K562 (cell line): ENCODE results near the gene ALG8. TPM values are rescaled to one million over a fixed set of nuclear protein-coding genes. Genes with fewer than 3 reads are reported as not detected.
"Not testable (repeated sequence)": the region's sequence is repeated elsewhere in the genome, so short reads cannot be mapped to it uniquely, and the experiment has no call there.

Source experiments
- ATAC-seq: fragments of 200-7000 bp; cut with Tn5 transposase; 3 replicates; pipeline ENCODE4 v1.9.1; 2020; ENCODE audit warnings: moderate library complexity
- BruUV-seq: library from RNA; stranded (reverse); fragments of 400-500 nt; replicated peaks from 2 replicates; lab custom pipeline; 2021; lab: Mats Ljungman, UMichigan
- CTCF ChIA-PET: fragments of 300-600 bp; formaldehyde crosslinking; extraction: SDS; loops from one replicate; lab custom pipeline; 2021; ENCODE audit warnings: low intra/inter-chr PET ratio; lab: Yijun Ruan, JAX
- POLR2A ChIA-PET: fragments of 300-600, 350-650 bp; sonication (Branson Sonifier 250); formaldehyde crosslinking; extraction: SDS; loops from one replicate; lab custom pipeline; 2021; ENCODE audit warnings: antibody characterized with exemption, inconsistent platforms; lab: Yijun Ruan, JAX
- DNase-seq, 4 experiments: peaks; one replicate each; pipeline versions ENCODE4 v3.0.0 to v3.0.0-alpha.2; 2011 to 2018; ENCODE audit warnings: low spot score in 3 of 4, mixed read lengths in 3 of 4; ENCODE audit errors: extremely low read depth in 1 of 4
- FAIRE-seq: peaks from 2 replicates; lab custom pipeline; 2011; peaks lifted over from hg19 to GRCh38; lab: Jason Lieb, UNC
- H2AFZ ChIP-seq: 2 replicates; pipeline ENCODE4 v1.6.0; 2011; ENCODE audit warnings: low read depth, low read length, control low read depth, inconsistent platforms
- H3K27ac ChIP-seq: fragments of 200-600 bp; 3 replicates; pipeline ENCODE4 v1.8.0; 2011; ENCODE audit warnings: low read depth, mild to moderate bottlenecking, control low read depth, inconsistent platforms, low read length, moderate library complexity, mixed read lengths; ENCODE audit errors: extremely low read depth
- H3K27me3 ChIP-seq, 2 experiments: fragments of 300-600 bp in 1 of 2; 2 replicates in 1 of 2; 3 replicates in 1 of 2; pipeline versions ENCODE4 v1.6.0 to v1.8.0; 2011; ENCODE audit warnings: inconsistent platforms in 2 of 2, low read length in 2 of 2, mild to moderate bottlenecking in 1 of 2, mixed read lengths in 1 of 2, moderate library complexity in 1 of 2; ENCODE audit not compliant: control insufficient read depth in 2 of 2, insufficient read depth in 2 of 2
- H3K36me3 ChIP-seq: fragments of 300-600 bp; 3 replicates; pipeline ENCODE4 v1.8.0; 2011; ENCODE audit warnings: mild to moderate bottlenecking, low read length, inconsistent platforms; ENCODE audit not compliant: control insufficient read depth, insufficient read depth
- H3K4me1 ChIP-seq, 2 experiments: fragments of 200-600 bp in 1 of 2; replicated peaks in 1 of 2; 2 replicates in 1 of 2; 3 replicates in 1 of 2; pipeline versions ENCODE4 v1.5.1 to v1.8.0; 2011; ENCODE audit warnings: inconsistent platforms in 2 of 2, low read length in 2 of 2, mild to moderate bottlenecking in 1 of 2, mixed read lengths in 1 of 2, moderate library complexity in 1 of 2; ENCODE audit not compliant: control insufficient read depth in 2 of 2, insufficient read depth in 2 of 2
- H3K4me2 ChIP-seq: 2 replicates; pipeline ENCODE4 v1.6.1; 2011; ENCODE audit warnings: low read length, control low read depth, inconsistent platforms, mixed read lengths; ENCODE audit not compliant: insufficient read depth
- H3K4me3 ChIP-seq: fragments of 200-600 bp; sonication (generic), shearing (Covaris generic); 2 replicates; pipeline ENCODE4 v1.5.1; 2016; ENCODE audit warnings: control low read depth, inconsistent platforms
- H3K79me2 ChIP-seq: fragments of 200-600 bp; 3 replicates; pipeline ENCODE4 v1.8.0; 2011; ENCODE audit warnings: low read length, inconsistent platforms; ENCODE audit not compliant: control insufficient read depth, insufficient read depth
- H3K9ac ChIP-seq, 2 experiments: 2 replicates each; pipeline versions ENCODE4 v1.6.0 to v1.6.1; 2011; ENCODE audit warnings: low read depth in 2 of 2, low read length in 2 of 2, control low read depth in 1 of 2, inconsistent platforms in 1 of 2, mild to moderate bottlenecking in 1 of 2, mixed read lengths in 1 of 2; ENCODE audit not compliant: insufficient read depth in 1 of 2
- H3K9me1 ChIP-seq: one replicate; pipeline ENCODE4 v1.6.0; 2011; ENCODE audit warnings: inconsistent platforms, mild to moderate bottlenecking, low read length, moderate library complexity; ENCODE audit not compliant: control insufficient read depth, insufficient read depth
- H3K9me3 ChIP-seq: replicated peaks from 2 replicates; pipeline ENCODE4 v1.5.1; 2011; ENCODE audit warnings: low read depth, low read length, inconsistent platforms; ENCODE audit not compliant: control insufficient read depth, insufficient read depth
- H4K20me1 ChIP-seq: replicated peaks from 2 replicates; pipeline ENCODE4 v1.6.1; 2011; ENCODE audit warnings: low read length, inconsistent platforms, mixed read lengths; ENCODE audit not compliant: control insufficient read depth, insufficient read depth
- BCOR ChIP-seq: fragments of 450-650 bp; IDR thresholded peaks from 2 replicates; pipeline ENCODE4 v1.6.1; 2016
- BRCA1 ChIP-seq, 2 experiments: fragments of 450-650 bp in 1 of 2; sonication (generic) in 1 of 2; formaldehyde crosslinking in 1 of 2; IDR thresholded peaks; 2 replicates each; pipeline versions ENCODE4 v1.5.0 to v1.6.1; 2017 to 2020; ENCODE audit warnings: mild to moderate bottlenecking in 1 of 2, missing genetic modification reagents in 1 of 2
- CCNT2 ChIP-seq: IDR thresholded peaks from 2 replicates; pipeline ENCODE4 v1.6.1; 2011; ENCODE audit warnings: borderline replicate concordance, low read depth, mild to moderate bottlenecking, moderate library complexity, mixed read lengths, low read length; ENCODE audit not compliant: insufficient read length; ENCODE audit errors: extremely low read depth
- ILK ChIP-seq: fragments of 450-650 bp; IDR thresholded peaks from 2 replicates; pipeline ENCODE4 v1.6.1; 2016; ENCODE audit warnings: missing genetic modification characterization, low read depth, mild to moderate bottlenecking, missing compliant biosample characterization, moderate library complexity, borderline replicate concordance
- KDM1A ChIP-seq, 2 experiments: fragments of 450-650 bp; IDR thresholded peaks; 2 replicates each; pipeline ENCODE4 v1.6.1; 2016; ENCODE audit warnings: mild to moderate bottlenecking in 2 of 2
- MYNN ChIP-seq, 2 experiments: sonication (generic); formaldehyde crosslinking in 1 of 2; IDR thresholded peaks; 2 replicates each; pipeline versions ENCODE4 v1.5.0 to v1.6.1; 2016 to 2020; ENCODE audit warnings: antibody characterized with exemption in 1 of 2, missing genetic modification reagents in 1 of 2
- NBN ChIP-seq: fragments of 450-650 bp; IDR thresholded peaks from 2 replicates; pipeline ENCODE4 v1.6.1; 2016; ENCODE audit warnings: low read depth, mild to moderate bottlenecking
- PHF20 ChIP-seq: fragments of 450-650 bp; IDR thresholded peaks from 2 replicates; pipeline ENCODE4 v1.6.1; 2018; ENCODE audit not compliant: partially characterized antibody
- ZNF146 ChIP-seq: IDR thresholded peaks from one replicate; pipeline ENCODE4 v1.6.1; 2018; ENCODE audit warnings: missing compliant biosample characterization; ENCODE audit not compliant: unreplicated experiment
- ZNF384 ChIP-seq: IDR thresholded peaks from 2 replicates; pipeline ENCODE4 v1.6.1; 2012; ENCODE audit warnings: low read depth, low read length, improper control_type of control experiment
- ZNF444 ChIP-seq: fragments of 250-450 bp; sonication (Bioruptor Pico); IDR thresholded peaks from 2 replicates; pipeline ENCODE4 v1.4.0; 2020; ENCODE audit warnings: mild to moderate bottlenecking, moderate library complexity
- WGBS: fragments of 100-300 bp; shearing (Covaris generic); methylation state at CpG from one replicate; pipeline ENCODE4 v1.1.6; 2016; ENCODE audit warnings: low coverage, mixed read lengths; ENCODE audit not compliant: insufficient coverage; ENCODE audit errors: missing lambda C conversion rate; 5-methylcytosine and 5-hydroxymethylcytosine counted together
- in situ Hi-C: fragments of 300-500 bp; cut with MboI; formaldehyde crosslinking; loops from 4 replicates; pipeline ENCODE4 v1.15.0; 2018; ENCODE audit warnings: inconsistent platforms, mixed read lengths
- intact Hi-C: fragments of 100-400 bp; cut with micrococcal nuclease; formaldehyde crosslinking; loops from 2 replicates; pipeline ENCODE4 v1.14.2; 2022
- polyA plus RNA-seq, 8 experiments: library from polyadenylated mRNA; depleted of rRNA in 4 of 8; stranded (reverse) in 5 of 8; unstranded in 3 of 8; fragments of >200 nt; fragmentation: Nextera tagmentation in 2 of 8; fragmentation: Illumina TruSeq in 1 of 8; extraction: Ambion mirVana in 2 of 8; extraction: Trizol in 1 of 8; gene quantifications; 2 replicates each; pipeline versions ENCODE4 v1.2.1 to v1.2.3, GENCODE V29; 2011 to 2014; ENCODE audit warnings: inconsistent platforms in 1 of 8, missing spikeins in 1 of 8
- total RNA-seq, 7 experiments: library from RNA; depleted of rRNA in 6 of 7; stranded (reverse); fragments of >200 nt in 6 of 7; fragmentation: Illumina TruSeq in 2 of 7; extraction: Trizol in 2 of 7; gene quantifications; 2 replicates each; pipeline versions ENCODE4 v1.2.1 to v1.2.3, GENCODE V29; 2011 to 2021; ENCODE audit warnings: low replicate concordance in 1 of 7
- TF ChIP-seq, protein P1 (sequence below): sonication (generic); formaldehyde crosslinking; IDR thresholded peaks from 2 replicates; pipeline ENCODE4 v1.8.1; 2023; ENCODE audit warnings: missing genetic modification reagents, mild to moderate bottlenecking, borderline replicate concordance

Gene ALG8
- total and polyA plus RNA-seq, 9 of the 15 experiments (the other 6 are each of a cell fraction or from before 2014, with no cell fraction given), result 59.3 to 189 (median 106) TPM

DNA sequence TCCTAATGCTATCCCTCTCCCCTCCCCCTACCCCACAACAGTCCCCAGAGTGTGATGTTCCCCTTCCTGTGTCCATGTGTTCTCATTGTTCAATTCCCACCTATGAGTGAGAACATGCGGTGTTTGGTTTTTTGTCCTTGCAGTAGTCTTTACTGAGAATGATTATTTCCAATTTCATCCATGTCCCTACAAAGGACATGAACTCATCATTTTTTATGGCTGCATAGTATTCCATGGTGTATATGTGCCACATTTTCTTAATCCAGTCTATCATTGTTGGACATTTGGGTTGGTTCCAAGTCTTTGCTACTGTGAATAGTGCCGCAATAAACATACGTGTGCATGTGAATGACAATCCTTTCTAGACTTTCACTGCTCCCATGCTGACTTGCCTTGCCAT is 36.4 kb upstream of the ALG8 start:
- POLR2A ChIA-PET, H3K4me3 ChIP-seq, H3K79me2 ChIP-seq, intact Hi-C loops, H2AFZ ChIP-seq, ATAC-seq, H3K27ac ChIP-seq, in situ Hi-C loops, FAIRE-seq, BruUV-seq, H3K36me3 ChIP-seq, H4K20me1 ChIP-seq, H3K9me3 ChIP-seq, H3K4me2 ChIP-seq, CTCF ChIA-PET, H3K9me1 ChIP-seq, H3K27me3 ChIP-seq, H3K9ac ChIP-seq, DNase-seq: not testable (repeated sequence)
- TF ChIP-seq BCOR (peak; percentile 52; the same call in 1 of the 2 replicates), ZNF146 (CRISPR knock-in tag) (peak; percentile 53), KDM1A (IDR thresholded peaks at IDR 0.05) (0 out of 4 replicates have a peak, but pooled peaks of 1 of the 2 experiments have one; percentile 18)
- WGBS, result 57% methylated on average over 3 of the region's 3 CpGs
- peaks cover 5 to 15% of the 10 kb centered on the region in 2 experiments; a peak in 4 of 5 replicates for H3K4me1 ChIP-seq

DNA sequence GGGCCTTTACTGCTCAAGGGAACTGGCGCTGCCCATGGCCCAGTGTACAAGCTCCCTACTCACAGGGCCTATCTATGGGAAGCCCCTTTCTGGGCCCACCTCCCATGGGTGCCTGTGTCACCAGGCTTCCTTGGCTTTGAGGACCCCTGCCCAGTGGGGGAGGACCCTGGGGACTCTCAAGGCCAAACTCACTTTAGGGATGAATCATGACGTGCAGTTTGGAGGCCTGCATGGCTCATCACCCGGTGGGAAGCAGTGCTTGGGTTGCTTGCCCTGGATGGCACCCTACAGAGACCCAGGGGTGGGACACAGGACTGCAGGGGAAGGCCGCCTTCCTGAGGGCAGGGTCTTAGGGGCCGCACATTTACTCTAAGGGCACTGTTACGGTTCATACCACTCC is 32.5 kb upstream of the ALG8 start:
- WGBS, result 69% methylated on average over 6 of the region's 6 CpGs
- TF ChIP-seq NBN, result no peak
- TF ChIP-seq MYNN (IDR thresholded peaks at IDR 0.05), result no peak
- no peak for TF ChIP-seq MYNN (CRISPR knock-in tag; IDR thresholded peaks at IDR 0.05)
- TF ChIP-seq PHF20, result no peak
- TF ChIP-seq CCNT2, result no peak
- no peak for TF ChIP-seq ZNF444 (CRISPR knock-in tag)
- TF ChIP-seq BRCA1 (IDR thresholded peaks at IDR 0.05), result no peak
- no peak for TF ChIP-seq BRCA1 (CRISPR knock-in tag; IDR thresholded peaks at IDR 0.05)
- TF ChIP-seq, protein P1, sequence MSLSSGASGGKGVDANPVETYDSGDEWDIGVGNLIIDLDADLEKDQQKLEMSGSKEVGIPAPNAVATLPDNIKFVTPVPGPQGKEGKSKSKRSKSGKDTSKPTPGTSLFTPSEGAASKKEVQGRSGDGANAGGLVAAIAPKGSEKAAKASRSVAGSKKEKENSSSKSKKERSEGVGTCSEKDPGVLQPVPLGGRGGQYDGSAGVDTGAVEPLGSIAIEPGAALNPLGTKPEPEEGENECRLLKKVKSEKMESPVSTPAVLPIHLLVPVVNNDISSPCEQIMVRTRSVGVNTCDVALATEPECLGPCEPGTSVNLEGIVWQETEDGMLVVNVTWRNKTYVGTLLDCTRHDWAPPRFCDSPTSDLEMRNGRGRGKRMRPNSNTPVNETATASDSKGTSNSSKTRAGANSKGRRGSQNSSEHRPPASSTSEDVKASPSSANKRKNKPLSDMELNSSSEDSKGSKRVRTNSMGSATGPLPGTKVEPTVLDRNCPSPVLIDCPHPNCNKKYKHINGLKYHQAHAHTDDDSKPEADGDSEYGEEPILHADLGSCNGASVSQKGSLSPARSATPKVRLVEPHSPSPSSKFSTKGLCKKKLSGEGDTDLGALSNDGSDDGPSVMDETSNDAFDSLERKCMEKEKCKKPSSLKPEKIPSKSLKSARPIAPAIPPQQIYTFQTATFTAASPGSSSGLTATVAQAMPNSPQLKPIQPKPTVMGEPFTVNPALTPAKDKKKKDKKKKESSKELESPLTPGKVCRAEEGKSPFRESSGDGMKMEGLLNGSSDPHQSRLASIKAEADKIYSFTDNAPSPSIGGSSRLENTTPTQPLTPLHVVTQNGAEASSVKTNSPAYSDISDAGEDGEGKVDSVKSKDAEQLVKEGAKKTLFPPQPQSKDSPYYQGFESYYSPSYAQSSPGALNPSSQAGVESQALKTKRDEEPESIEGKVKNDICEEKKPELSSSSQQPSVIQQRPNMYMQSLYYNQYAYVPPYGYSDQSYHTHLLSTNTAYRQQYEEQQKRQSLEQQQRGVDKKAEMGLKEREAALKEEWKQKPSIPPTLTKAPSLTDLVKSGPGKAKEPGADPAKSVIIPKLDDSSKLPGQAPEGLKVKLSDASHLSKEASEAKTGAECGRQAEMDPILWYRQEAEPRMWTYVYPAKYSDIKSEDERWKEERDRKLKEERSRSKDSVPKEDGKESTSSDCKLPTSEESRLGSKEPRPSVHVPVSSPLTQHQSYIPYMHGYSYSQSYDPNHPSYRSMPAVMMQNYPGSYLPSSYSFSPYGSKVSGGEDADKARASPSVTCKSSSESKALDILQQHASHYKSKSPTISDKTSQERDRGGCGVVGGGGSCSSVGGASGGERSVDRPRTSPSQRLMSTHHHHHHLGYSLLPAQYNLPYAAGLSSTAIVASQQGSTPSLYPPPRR (CRISPR knock-in tag), result no peak
- no peak for TF ChIP-seq ZNF384
- TF ChIP-seq ILK, result no peak

More for the DNA sequence above, 32.5 kb upstream of the ALG8 start:
- Histone ChIP-seq H3K27ac (no peak overlapping the region), H4K20me1 (no peaks in the 10 kb centered on the region), H3K9me1 (no peaks in the 10 kb centered on the region), H3K4me2 (no peak overlapping the region), H3K9ac (no peak overlapping the region), H3K27me3 (no peaks in the 10 kb centered on the region), H3K4me3 (no peak overlapping the region), H3K79me2 (no peaks in the 10 kb centered on the region), H3K9me3 (no peaks in the 10 kb centered on the region), H2AFZ (no peak overlapping the region), H3K4me1 (peaks cover 9 to 17% of the 10 kb centered on the region in 2 experiments; a peak in 4 of 5 replicates), H3K36me3 (no peaks in the 10 kb centered on the region)
- intact Hi-C loops, result no loop called here
- DNase-seq (no peak), ATAC-seq (no peak), FAIRE-seq (no peak)
- POLR2A ChIA-PET, result interaction anchor here (0.7 kb wide), 1 partner anchor 12 kb away, joined by 3 read pairs; no protein-coding TSS in a partner anchor
- BruUV-seq, result no TSS peak
- CTCF ChIA-PET, result no interaction called here
- in situ Hi-C loops, result no loop called here
